A549 treated with AZD2906 at 1 μM for 4 hours (cell line): ENCODE results near the gene DTNA. TPM values are rescaled to one million over a fixed set of nuclear protein-coding genes. Genes with fewer than 3 reads are reported as not detected.

ENCODE experiments used
- total RNA-seq: library from RNA; stranded (reverse); fragments of 200-300 nt; extraction: Qiagen RNA extraction; gene quantifications from 5 replicates; pipeline ENCODE4 v1.2.3, GENCODE V29; 2022

The DTNA gene
- total RNA-seq = 0.05 to 0.35 TPM (median 0.14 TPM) in 5 replicates

GRCh38 chr18:34709750-34710441 is at the start of gene DTNA:
DTNA (plus strand) TSS chr18:34710298; CDS start chr18:34755977, 45,679 bp downstream.

